Measurements from ENCODE around the gene AGFG1.

AGFG1 gene

GRCh38 chr2:227545990-227546389 is 74.0 kb downstream of the AGFG1 start:
- H3K4me3 ChIP-seq (ENCODE audit: low read depth, low read length) = no peak overlapping the region
- TF ChIP-seq CTCF (IDR thresholded peaks at IDR 0.05; ENCODE audit: control insufficient read depth, extremely low read depth, insufficient read depth) = no peak
- no peak for DNase-seq (ENCODE audit: low read depth)

DNA sequence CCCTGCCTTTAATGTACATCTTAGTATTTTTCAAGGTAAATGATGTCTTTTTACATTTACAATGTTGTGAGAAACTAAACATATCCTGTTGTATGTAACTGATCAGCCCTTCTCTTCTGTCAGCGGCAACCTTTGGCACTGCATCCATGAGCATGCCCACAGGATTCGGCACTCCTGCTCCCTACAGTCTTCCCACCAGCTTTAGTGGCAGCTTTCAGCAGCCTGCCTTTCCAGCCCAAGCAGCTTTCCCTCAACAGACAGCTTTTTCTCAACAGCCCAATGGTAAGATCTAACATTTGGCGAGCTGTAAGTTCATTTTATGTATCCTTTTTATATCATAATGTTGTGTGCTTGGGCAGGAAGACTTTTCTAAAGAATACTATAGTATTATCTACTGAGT is 79.9 kb downstream of the AGFG1 start:
- no peak for TF ChIP-seq CTCF (IDR thresholded peaks at IDR 0.05; ENCODE audit: control insufficient read depth, extremely low read depth, insufficient read depth)
- no peak for DNase-seq (ENCODE audit: low read depth)
- no peak overlapping the region for H3K4me3 ChIP-seq (ENCODE audit: low read depth, low read length)

GRCh38 chr2:227562581-227562980 is 90.6 kb downstream of the AGFG1 start:
- DNase-seq (ENCODE audit: low read depth) = no peak
- no peak for TF ChIP-seq CTCF (IDR thresholded peaks at IDR 0.05; ENCODE audit: control insufficient read depth, extremely low read depth, insufficient read depth)
- no peak overlapping the region for H3K4me3 ChIP-seq (ENCODE audit: low read depth, low read length)

GRCh38 chr2:227565080-227565479 is 93.1 kb downstream of the AGFG1 start:
- no peak for TF ChIP-seq CTCF (IDR thresholded peaks at IDR 0.05; ENCODE audit: control insufficient read depth, extremely low read depth, insufficient read depth)
- DNase-seq (ENCODE audit: low read depth) = no peak
- no peak overlapping the region for H3K4me3 ChIP-seq (ENCODE audit: low read depth, low read length)

DNA sequence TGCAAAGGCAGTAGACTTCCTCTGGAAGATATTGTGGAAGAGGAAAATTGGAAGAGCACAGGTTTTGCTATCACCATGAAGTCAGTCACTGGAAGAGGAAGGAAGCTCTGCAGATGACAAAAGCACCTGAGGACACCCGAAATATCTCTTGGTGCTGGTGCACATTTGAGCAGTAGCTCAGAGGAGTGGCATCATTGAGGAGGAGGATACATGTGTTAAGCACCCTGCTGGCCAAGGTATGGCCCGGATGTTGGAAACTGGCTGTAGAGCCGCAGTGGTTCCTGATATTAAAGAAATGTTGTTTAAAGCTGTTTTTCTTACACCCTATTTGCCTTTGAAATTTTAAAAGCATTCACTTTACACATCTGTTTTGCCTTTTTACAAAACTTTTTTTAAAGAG is 94.1 kb downstream of the AGFG1 start:
- no peak overlapping the region for H3K4me3 ChIP-seq (ENCODE audit: low read depth, low read length)
- TF ChIP-seq CTCF (IDR thresholded peaks at IDR 0.05; ENCODE audit: control insufficient read depth, extremely low read depth, insufficient read depth) = no peak
- no peak for DNase-seq (ENCODE audit: low read depth)

- TF ChIP-seq CTCF (IDR thresholded peaks at IDR 0.05; ENCODE audit: control insufficient read depth, extremely low read depth, insufficient read depth) = no peak
- no peak for DNase-seq (ENCODE audit: low read depth)
- H3K4me3 ChIP-seq (ENCODE audit: low read depth, low read length) = no peak overlapping the region
Measured at GRCh38 chr2:227568852-227569169, 96.9 kb downstream of the AGFG1 start.

- H3K4me3 ChIP-seq (ENCODE audit: low read depth, low read length) = no peak overlapping the region
- DNase-seq (ENCODE audit: low read depth) = no peak
- no peak for TF ChIP-seq CTCF (IDR thresholded peaks at IDR 0.05; ENCODE audit: control insufficient read depth, extremely low read depth, insufficient read depth)
Measured at GRCh38 chr2:227570615-227571014, 98.7 kb downstream of the AGFG1 start.
